Middle frontal gyrus (tissue), 1 donor: ENCODE data around the gene CD1D.
"Not testable (repeated sequence)": the region's sequence is repeated elsewhere in the genome, so short reads cannot be mapped to it uniquely, and the experiment has no call there.

Experiments
- DNase-seq: peaks from one replicate; pipeline ENCODE4 v3.0.0-alpha.2; 2015; ENCODE audit warnings: low spot score; ENCODE audit errors: extremely low spot score

The CD1D gene

DNA sequence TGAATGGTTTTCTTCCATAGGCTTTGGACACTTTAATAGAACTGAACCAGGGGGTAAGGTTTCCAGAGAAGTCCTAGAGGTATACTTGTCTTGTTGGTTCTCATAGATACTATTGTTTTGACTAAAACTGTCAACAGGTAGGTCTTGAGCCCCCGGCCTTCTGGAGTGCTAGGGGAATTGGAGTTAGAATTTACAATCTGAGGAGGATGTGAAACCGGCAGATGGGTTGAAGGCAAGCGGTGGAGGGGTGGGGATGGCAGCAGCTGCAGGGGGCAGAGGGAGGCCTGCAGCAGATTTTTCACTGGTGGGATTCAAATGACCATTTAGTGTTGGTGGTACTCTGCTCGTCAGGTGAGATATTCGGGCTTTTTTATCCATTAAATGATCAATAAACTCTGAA is 4.3 kb upstream of the CD1D start:
- no peak for DNase-seq

DNA sequence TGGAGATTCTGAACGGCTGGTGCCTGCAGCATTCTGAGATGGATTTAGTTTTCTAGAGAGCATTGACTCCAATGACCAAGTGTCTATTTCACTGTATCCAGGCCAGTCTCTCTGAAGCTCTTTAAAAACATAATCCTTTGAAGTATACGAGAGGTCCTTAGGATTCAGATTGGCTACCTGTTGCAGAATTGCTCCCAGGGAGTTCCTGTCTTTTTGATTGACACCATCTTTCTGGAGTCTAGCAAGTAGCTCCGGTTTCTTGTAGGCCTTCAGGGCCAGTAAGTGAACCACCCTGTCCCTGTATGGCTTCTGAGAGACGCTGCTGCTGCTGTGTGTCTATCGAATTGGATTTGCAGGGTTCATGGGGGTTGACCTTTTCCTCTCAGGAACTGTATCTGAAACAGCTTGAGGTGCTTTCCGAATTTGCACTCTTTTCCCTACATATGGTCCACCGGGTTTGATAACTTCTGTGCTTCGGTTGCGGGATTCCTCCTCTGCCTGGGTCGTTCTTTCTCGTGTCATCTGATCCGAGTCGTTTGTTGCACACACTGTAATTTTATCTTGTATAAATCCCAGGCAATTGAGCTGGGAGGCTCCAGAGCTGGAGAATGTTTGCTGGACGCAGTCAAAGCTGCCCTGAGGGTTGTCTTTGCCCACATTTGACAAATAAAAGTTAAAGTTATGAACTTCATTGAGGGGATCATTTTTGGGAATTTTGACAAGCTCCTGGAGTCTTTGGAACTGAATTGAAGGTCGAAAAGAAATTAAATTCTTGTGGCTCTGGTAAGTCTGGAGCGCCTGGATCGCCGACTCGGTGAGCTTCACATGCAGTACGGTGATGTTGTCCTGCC is 3.6 kb upstream of the CD1D start:
- DNase-seq = not testable (repeated sequence)

DNA sequence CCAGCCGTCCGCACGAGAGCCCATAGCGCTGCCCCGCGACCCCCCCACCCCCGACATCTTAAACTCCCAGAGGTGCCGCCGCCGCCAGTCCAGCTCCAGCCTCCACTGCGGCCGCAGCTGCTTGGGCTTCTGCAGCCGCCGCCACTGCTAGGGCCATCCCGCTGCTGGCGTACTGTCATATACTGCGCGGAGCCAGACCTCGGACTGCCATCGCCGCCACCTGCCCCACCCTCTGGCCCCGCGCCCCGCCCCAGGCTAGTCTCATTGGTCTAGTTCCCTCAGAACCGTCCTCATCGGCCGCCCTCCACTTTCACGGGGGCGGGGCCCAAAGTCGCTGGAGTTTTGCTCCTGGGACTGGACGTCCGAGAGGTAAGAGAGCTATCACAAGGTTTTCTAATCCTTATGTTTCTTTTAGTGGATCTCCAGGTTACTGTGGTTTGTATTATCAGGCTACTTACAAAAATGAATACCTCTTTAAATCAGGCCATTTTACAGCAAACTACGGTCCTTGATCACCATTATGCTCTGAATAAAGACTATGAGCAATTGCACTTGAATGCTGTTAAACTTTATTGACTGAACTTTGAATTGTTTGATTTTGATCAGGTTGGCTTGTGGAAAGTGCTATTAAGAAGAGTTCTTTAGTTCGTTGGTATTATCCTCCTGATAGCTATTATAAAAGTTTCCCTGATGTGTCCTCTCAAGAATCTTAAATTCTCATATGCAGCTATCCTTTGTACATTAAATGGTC is 2.8 kb upstream of the CD1D start:
- DNase-seq = no peak

DNA sequence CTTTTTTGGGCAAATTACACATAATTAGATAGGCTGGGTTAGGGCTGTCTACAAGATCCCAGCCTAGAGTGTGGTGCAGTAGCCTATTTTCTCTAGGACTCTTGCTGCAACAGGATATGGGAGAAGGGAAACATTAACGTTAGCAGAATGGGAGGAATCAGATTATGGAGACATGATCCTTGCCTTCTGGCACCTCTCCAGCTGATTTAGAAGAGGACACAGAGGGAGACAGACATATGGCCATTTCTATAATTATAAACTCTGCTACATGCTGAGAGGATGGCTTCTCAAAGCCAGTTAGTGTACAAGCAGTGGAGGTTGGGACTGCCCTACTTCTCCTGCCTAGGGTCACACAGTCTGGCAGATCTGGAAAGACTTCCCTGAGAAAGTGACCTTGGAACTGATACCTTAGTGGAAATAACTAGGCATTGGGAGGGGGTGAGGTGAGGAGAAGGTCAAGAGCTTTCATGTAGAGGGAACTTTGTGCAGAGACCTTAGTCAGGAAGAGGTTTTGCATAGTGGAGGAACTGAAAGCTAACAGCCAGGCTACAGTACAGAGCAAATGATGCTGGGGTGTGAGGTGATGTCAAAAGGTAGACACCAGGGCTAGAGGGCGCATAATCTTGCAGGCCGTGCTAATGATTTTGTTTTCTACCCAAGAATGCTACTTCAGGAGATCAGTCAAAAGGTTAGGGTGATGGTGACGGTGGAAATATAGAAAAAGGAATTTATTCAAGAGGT is 1.2 kb upstream of the CD1D start:
- no peak for DNase-seq

DNA sequence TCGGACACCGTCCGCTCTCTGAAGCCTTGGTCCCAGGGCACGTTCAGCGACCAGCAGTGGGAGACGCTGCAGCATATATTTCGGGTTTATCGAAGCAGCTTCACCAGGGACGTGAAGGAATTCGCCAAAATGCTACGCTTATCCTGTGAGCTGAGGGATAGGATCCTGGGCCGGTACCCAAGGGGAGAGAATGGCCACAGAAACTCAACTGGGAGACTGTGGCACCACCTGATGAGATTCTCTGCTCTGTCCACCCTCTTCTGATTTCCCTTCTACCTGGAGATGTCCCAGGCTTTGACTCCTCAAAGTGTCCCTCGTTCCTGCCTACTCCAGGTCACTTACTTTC is 855 bp downstream of the CD1D start:
- no peak for DNase-seq

DNA sequence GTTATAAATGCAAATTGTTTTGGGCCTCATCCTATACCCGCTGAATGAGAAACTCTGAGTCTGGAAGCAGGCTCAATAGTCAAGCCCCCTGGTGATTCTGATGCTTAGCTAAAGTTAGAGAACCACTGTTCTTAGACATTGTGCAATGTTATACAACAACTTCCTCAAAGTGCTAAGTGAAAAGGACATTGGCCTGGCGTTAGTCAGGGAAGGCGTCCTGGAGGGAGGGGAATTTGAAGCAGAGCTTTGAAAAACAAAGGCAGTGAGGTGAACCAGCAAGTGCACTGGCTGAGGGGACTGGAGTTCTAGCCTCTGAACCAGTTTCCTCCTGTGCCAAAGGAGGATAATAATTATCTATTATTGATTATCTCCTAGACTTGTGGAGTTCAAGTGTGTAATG is 5.1 kb downstream of the CD1D start:
- DNase-seq = no peak

DNA sequence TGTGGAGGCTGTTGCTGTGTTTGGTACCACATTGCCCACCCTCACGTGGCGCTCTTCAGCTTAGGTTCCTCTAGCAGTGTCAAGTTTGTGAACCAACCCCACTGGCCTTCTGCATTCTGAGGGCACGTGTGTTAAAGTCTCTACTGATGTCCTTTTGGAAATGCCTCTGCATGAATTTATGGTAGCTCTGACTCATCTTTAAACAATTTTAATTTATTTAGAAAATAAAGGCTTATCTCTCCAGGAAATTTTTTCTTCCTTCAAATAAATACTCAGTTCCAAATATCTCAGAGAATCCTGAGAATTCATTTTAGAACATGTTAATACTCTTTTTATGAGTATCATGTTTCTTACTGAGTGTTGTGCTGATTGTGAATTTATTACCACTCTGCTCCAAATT is 5.5 kb downstream of the CD1D start:
- DNase-seq = no peak

DNA sequence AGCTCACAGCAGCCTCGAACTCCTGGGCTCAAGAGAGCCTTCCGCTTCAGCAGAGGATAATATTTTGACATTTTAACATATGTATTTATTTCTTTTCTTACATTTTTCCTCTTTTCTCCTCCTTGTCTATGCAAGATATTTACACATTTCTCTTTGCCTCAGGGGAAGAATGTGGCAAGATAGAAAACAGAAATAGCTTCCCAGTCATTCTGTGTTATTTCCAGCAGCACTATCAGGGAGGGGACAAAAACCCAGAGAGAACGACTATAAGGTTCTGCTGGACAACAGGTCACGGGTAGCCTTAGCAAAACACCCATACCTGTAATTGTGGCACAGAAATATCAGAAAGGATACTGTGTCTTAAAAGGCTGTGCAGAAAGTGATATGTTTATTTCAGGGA is 7.9 kb downstream of the CD1D start:
- no peak for DNase-seq

DNA sequence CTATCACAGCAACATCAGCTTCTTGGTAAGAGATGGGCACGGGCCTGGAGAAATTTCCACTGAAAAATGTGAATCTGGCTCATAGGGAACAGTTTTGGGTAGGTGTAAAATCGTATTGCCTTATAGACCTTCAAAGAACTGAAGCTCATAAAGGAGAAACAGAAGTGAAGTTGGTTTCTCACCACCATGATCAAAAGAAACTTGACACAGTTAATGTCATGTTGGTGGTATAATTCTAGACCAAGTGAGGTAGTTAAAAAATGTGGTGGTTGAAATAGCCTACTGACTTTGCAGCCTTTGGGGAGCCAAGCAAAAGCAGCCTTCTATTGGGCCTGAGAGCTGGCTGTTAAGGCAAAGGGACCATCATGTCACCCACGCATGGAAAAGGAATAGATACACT is 8.9 kb downstream of the CD1D start:
- no peak for DNase-seq

DNA sequence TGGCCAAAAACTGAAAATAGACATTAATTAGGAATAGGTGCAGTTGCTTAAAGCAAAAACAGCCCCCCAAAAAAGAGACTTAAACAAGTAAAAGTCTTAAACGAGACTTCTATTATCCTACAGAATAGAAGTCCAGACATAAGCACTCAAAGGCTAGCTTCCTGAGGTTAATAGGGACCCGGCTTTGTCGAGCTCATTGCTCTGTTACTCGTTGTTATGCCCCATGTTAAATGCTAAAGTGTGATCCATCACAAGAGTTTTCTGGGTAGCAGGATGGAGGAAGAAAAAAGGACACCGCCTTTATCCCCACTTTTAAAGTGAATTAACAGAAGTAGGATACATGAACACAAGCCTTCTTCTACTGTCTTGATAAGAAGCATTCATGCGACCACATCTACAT is 10.6 kb downstream of the CD1D start:
- no peak for DNase-seq

DNA sequence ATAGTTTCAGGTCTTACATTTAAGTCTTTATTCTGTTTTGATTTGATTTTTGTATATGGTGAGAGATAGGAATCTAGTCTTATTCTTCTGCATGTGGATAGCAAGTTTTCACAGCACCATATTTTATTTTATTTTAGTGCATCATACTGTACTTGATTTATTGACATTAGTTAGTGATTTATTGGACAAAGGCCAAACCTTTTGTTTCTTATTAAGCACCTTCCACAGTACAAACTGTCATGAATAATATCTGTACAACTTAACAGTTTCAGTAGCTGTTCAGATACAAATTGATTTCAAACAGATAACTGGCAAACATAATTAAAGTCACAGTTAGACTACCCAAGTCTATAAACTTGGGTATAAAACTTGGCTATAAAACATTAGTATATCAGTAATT is 15.8 kb downstream of the CD1D start:
- no peak for DNase-seq

DNA sequence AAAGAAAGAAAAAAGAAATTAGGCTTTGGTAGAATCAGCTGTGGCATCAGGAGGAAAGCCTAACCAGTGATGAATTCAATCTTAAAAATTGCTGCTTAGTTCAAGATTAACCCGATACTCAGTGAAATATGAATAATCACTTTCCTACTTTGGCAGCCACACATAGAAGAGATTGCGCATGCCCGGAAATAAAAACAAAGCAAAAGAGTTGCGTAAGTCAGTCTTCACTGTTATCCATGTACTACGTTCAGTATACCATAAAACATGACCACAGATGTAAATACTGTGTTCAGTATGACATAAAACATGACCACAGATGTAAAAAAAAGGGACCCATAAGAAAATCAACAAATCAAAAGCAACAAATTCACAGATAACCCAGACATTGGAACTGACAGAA is 19.2 kb downstream of the CD1D start:
- no peak for DNase-seq

DNA sequence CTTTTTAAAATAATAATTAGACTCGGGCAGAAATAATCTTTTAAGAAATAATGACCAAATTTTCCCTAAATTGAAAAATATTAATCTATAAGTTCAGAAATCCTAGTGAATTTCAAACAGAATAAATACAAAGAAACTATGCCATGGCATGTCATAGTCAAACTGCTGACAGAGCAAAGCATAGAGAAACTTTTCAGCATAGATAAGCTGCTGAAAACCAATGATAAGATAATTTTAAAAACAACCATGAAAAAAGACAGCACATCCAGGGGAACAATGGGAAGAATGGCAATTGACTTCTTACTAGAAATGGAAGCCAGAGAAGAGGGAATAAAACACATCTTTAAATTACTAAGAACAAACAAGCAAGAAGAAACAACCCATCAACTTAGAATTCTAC is 19.8 kb downstream of the CD1D start:
- no peak for DNase-seq

DNA sequence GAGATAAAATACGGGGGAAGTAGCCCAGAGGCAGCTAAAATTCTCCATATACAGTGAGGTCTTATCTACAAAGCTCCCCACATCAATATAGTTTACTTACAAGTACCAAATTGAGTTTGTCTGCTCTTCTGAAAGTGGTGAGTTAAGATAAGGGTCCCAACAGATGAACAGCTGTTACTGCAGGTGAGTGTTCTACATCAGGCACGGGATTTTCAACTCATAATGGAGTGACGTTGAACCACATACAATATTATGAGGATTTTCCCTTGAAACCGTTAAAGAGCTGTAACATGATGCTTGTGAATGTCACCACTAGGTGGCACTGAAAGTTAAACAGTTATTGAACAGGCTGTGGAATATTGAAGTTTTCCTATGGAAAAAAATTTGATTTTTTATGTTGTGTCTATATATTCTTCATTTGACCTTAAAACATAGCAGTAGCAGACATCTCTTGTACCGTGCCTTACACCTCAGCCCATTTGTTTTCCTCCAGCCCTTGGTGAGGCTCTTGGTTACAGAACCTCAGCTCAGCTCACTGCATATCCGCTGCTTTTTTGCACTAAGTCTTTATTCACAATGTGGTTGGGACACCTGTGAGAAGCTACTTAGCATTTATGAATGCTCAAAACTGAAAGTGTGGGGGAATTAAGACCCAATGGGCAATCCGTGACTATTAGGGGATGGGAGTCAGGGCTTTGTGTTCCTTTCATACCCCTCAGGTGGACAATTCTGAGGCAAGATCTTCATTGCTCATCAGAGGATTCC is 23.2 kb downstream of the CD1D start:
- peak; percentile 53 for DNase-seq

DNA sequence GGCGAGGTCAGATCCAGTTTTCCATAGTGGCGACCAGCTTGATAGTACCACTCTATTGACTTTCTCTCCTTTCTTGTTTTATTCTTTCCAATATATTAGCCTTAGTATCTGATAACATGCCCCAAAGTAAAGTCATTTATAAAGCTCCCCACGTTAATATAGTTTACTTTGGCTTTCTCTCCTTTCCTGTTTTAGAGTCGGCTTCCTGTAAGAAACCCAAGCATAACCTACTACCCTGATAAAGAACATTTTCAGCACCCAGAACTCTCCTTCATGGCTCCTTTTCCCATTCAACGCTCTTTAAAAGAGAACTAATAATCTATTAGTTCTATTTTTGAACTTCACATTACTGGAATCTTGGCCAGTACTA is 23.7 kb downstream of the CD1D start:
- DNase-seq = no peak

DNA sequence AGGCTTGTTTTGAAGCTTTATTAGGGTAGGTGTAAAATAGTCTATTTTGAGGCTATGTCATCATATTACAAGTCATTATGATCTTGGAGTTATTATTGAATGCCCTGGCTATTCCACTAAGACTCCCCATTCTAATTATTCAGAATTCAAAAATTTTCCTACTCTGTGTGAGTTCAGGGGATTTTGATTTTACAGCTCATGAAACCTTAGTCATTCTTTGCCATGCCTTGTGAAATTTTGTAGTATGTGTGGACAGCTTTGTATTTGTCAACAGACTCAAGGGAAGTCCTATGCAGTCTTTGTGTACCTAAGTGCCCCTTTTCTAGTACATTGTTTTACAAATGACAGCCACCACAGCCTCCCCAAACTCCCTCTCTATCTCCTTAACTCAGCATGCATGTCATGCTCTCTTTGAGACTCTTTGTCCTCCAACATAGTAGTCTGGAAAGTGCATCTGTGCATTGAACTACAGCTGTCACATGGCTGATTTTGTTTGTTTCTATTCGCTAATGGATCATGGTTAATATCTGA is 28.0 kb downstream of the CD1D start:
- DNase-seq = no peak

DNA sequence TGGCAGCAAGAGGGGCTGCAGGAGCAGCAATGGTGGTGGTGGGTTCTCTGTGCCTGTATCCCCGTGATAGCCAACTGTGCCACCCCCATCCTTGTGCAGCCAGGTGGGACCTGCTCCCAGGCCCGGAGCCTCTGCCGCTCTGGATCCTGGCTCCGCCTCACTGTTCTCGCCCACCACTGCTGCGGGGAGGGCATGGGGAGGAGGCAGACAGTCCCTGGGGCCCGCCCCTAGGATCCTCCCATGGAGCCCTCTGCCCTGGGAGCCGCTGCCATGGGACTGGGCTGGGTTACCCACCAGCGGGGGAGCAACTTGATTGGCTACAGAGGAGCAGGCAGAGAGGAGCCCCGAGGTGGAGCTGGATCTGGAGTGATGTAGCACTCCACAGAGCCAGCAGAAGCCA is 31.6 kb downstream of the CD1D start:
- no peak for DNase-seq

DNA sequence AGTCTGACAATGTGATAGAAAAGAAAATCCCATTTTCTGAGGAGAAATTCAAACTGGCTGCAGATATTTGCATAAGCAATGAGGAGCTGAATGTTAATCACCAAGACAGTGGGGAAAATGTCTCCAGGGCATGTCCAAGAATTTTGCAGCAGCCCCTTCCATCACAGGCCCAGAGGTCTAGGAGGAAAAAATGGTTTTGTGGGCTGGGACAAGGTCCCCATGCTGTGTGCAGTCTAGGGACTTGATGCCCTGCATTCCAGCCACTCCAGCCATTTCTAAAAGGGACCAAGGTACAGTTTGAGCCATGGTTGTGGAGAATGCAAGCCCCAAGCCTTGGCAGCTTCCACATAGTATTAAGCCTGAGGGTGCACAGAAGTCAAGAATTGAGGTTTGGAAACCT is 42.8 kb downstream of the CD1D start:
- not testable (repeated sequence) for DNase-seq

DNA sequence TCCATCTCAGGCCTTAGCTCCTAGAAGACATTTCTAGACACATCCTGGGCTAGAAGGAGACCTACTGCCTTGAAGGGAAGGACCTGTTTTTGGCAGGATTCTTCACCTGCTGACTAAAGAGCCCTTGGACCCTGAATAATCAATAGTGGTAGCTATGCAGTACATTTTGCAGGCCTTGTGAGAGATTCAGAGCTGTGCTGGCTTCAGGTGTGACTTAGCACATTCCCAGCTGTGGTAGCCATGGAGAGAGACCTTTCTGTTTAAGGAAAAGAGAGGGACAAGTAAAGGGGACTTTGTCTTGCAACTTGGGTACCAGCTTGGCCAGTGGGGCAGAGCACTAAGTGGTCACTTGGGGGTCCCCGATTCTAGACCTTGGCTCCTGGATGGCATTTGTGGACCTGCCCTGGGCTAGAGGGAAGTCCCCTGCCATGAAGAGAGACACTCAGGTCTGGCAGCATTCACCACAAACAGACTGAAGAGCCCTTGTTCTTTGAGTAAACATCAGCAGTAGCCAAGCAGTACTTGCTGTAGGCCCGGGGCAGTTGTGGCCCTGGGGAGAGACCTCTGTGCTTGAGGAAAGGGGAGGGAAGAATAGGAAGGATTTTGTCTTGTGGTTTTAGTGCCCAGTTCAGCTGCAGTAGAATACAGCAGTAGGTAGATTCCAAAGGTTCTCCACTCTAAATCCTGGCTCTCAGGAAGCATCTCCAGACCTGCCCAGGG is 47.4 kb downstream of the CD1D start:
- DNase-seq = no peak
